Activated CD8-positive, alpha-beta memory T cell treated with anti-CD3 and anti-CD28 coated beads, Interleukin-2, amount 50 U/mL, for 24 hours (primary cell): ENCODE measurements around the gene CCDC92B.

Experiments used
- DNase-seq: peaks from one replicate; pipeline ENCODE4 v3.0.0-alpha.2; 2020; ENCODE audit errors: extremely low read depth

CCDC92B gene

GRCh38 chr17:2778489-2778888 lies 29.0 kb upstream of the CCDC92B start:
- no peak for DNase-seq

- no peak for DNase-seq
Measured at GRCh38 chr17:2777242-2777867, 27.9 kb upstream of the CCDC92B start.

DNA sequence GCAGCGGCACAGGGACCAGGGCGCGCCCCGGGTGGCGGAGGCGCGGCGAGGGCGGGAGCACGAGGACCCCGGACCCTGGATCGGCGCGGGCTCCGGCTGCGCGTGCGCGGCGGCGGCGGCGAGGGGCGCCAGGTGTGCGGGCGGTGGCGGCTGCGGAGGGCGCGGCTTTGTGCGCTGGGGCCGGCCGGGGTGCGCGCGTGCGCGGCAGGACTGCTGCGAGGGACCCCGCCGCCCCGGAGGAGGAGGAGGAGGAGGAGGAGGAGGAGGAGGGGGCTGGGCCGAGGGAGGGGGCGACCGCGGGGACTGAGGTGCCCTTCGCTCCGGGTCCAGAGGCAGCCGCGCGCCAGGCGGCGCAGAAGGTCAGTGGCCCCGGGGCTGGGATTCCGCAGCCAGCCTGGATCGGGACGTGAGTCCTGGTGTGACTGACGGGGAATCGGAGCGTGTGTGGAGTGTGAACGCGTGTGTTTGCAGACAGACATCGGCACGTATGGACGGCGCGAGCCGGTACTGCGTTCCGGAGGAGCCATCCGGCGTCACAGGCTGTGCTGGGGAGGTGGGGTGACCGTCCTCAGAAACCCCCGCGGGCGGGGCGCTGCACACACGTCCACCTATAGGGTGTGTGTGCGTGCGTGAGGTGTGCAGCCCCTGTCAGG lies 27.3 kb upstream of the CCDC92B start:
- DNase-seq = no peak

GRCh38 chr17:2775206-2775605 lies 25.8 kb upstream of the CCDC92B start:
- no peak for DNase-seq

DNA sequence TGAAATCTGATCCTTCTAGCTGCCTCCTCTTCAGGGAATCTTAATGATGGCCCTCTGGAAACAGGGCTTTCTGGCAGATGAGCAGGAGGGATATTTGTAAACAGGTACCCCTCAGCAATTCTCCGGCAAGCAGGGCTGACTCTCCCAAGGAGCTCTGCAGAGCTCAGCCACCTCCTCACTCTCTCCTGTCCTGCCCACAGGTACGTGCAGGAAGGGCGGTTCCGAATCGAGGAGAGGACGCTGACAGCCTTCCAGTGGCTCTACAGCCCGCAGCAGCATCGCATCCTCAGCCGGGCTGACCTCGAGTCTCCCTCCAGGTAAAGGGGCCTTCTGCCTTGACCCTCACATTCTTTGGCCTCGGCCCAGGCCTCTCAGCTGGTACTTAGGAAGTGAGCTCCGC lies 20.7 kb upstream of the CCDC92B start:
- DNase-seq = no peak

DNA sequence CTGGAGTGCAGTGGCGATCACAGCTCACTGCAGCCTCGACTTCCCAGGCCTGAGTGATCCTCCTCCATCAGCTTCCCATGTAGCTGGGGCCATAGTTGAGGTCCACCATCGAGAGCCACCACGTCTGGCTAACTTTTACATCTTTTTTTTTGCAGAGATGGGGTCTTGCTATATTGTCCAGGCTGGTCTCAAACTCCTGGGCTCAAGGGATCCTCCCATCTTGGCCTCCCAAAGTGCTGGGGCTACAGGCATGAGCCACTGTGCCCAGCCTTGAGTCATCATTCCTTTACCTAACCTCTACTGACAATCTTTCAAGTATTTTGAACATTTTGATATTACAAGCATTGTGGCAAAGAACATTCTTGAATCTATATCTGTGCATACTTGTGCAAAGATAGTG lies 9.4 kb upstream of the CCDC92B start:
- no peak for DNase-seq

DNA sequence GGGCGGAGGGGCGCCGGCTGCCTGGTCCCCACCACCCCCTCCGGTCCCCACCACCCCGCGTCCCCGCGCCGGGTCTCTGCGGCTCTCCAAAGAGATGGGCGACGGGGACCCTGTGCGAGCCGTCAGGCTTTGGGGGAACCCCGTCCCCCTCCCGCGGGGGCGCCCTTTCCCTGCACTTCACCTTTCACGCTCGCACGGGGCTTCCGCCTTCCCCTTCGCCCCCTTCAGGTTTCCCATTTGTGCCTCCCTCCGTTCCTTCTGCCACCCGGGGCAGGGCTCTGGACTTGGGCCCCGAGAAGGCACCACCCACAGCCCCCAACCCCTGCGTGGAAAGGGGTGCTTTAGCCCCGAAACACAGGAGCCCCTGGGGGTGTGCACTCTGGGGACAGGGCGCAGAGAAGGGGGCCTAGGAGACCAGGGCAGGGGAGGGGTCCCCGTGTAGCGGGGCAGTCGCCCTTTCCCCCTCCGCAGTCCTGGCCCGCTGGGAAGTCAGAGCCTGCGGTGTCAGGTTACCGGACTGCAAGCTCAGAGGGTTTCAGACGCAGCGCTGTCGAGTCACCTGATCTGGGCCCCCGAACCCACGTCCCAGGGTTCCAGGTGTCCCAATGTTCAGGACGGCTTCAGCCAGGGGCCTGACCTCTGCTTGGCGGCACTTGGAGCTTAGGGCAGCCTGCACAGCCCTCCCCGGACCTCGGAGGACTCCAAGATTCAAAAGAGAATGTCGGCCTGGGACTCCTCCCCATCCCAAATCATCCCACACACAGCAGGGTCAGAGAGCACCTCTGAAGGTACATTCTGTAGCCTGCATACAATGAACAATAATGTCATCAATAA lies 6.7 kb upstream of the CCDC92B start:
- DNase-seq = no peak

DNA sequence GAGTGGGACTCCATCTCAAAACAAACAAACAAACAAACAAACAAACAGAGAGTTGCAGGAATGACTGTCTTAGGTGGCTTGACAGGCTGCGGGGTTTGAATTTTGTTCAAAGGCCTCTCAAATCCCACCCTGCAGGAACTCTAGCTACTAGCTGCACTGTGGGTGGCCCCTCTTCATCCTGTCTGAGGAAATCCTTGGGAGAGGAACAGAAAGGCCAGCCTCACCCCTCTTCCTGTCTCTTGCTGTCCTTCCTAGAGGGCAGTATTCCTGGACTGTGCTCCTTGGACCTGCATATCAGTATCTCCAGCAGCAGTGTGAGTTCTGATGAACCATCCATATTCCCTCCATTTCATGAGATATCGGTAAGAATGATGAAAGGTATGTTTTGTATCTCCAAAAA lies 2.0 kb upstream of the CCDC92B start:
- no peak for DNase-seq

- DNase-seq = no peak
Measured at GRCh38 chr17:2750721-2751120, 1.3 kb upstream of the CCDC92B start.

- peak; percentile 14 for DNase-seq
Measured at GRCh38 chr17:2749784-2750181, 331 bp upstream of the CCDC92B start.

- DNase-seq = no peak
Measured at GRCh38 chr17:2745317-2746037, 4.0 kb downstream of the CCDC92B start.

GRCh38 chr17:2737693-2738092 lies 11.8 kb downstream of the CCDC92B start:
- DNase-seq = no peak

DNA sequence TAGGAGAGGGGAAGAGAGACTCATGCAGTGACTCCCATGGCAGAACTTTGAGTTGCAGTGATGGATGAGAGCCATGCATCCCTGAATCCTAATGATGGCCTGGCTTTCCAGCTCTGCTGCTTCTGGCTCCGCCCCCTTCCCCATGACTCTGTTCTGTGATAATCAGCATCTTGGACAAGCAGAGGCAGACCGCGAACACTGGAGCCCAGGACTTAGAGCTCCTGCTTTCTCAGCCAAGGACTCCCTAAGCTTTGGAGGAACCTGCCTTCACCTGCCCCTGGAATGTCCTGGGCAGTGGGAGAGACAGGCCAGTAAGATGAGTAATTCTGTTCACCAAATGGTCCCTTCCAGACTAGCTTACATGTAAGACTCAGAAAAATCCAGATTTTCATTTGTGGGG lies 12.5 kb downstream of the CCDC92B start:
- DNase-seq = no peak

DNA sequence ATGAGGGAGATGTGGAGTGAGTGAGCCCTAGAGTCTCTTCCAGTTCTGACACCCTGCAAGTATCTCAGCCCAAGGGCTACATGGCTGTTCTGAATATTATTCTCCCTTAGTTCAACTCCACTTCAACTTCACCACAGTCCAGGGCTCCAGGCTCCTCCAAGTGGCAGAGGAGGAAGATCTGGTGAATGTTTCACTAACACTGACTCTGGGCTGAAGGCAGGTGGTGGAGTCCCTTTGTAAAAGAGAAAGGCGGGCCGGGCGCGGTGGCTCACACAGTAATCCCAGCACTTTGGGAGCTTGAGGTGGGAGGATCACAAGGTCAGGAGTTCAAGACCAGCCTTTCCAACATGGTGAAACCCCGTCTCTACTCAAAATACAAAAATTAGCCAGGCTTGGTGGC lies 13.6 kb downstream of the CCDC92B start:
- no peak for DNase-seq

- no peak for DNase-seq
Measured at GRCh38 chr17:2734939-2735338, 14.5 kb downstream of the CCDC92B start.

- DNase-seq = no peak
Measured at GRCh38 chr17:2731807-2732206, 17.6 kb downstream of the CCDC92B start.

- DNase-seq = no peak
Measured at GRCh38 chr17:2730764-2731353, 18.6 kb downstream of the CCDC92B start.

GRCh38 chr17:2724784-2725164 lies 24.7 kb downstream of the CCDC92B start:
- DNase-seq = no peak

- no peak for DNase-seq
Measured at GRCh38 chr17:2723997-2724783, 25.3 kb downstream of the CCDC92B start.

GRCh38 chr17:2723505-2723996 lies 25.9 kb downstream of the CCDC92B start:
- DNase-seq = no peak

GRCh38 chr17:2722611-2723010 lies 26.8 kb downstream of the CCDC92B start:
- DNase-seq = no peak
